Activated B cell treated with CpG ODN at 0.5 μM for 24 hours (primary cell): ENCODE results near the gene LAMTOR5. TPM values are rescaled to one million over a fixed set of nuclear protein-coding genes. Genes with fewer than 3 reads are reported as not detected.
"Not testable (repeated sequence)": the region's sequence is repeated elsewhere in the genome, so short reads cannot be mapped to it uniquely, and the experiment has no call there.

Source experiments
- ATAC-seq: fragments of 200-7000 bp; cut with Tn5 transposase; one replicate; pipeline ENCODE4 v1.10.0; 2021; ENCODE audit warnings: low read depth, mild to moderate bottlenecking, moderate library complexity
- CTCF ChIA-PET: fragments of 350-600 bp; sonication (Branson Sonifier 250); formaldehyde crosslinking; loops from one replicate; lab custom pipeline; 2021; ENCODE audit warnings: antibody characterized with exemption; lab: Charles Lee
- POLR2A ChIA-PET: fragments of 350-600 bp; sonication (Branson Sonifier 250); formaldehyde crosslinking; loops from one replicate; lab custom pipeline; 2021; ENCODE audit warnings: antibody characterized with exemption; lab: Charles Lee
- DNase-seq: peaks from one replicate; pipeline ENCODE4 v3.0.0; 2022
- H3K27ac Mint-ChIP-seq: one replicate; pipeline ENCODE4 v1.8.0; 2020; ENCODE audit warnings: mixed read lengths
- H3K27me3 Mint-ChIP-seq: one replicate; pipeline ENCODE4 v1.8.0; 2021; ENCODE audit warnings: mixed read lengths
- H3K36me3 Mint-ChIP-seq: one replicate; pipeline ENCODE4 v1.8.0; 2021; ENCODE audit warnings: low read depth, mixed read lengths
- H3K4me1 Mint-ChIP-seq: one replicate; pipeline ENCODE4 v1.8.0; 2021; ENCODE audit warnings: mixed read lengths
- H3K4me3 Mint-ChIP-seq: one replicate; pipeline ENCODE4 v1.8.0; 2020; ENCODE audit warnings: mild to moderate bottlenecking, mixed read lengths
- H3K9me3 Mint-ChIP-seq: one replicate; pipeline ENCODE4 v1.8.0; 2020; ENCODE audit warnings: mixed read lengths
- CTCF ChIP-seq: fragments of 200-600 bp; IDR thresholded peaks from one replicate; pipeline ENCODE4 v1.8.0; 2022; ENCODE audit warnings: antibody characterized with exemption, mild to moderate bottlenecking
- intact Hi-C: fragments of 100-400 bp; cut with micrococcal nuclease; formaldehyde crosslinking; loops from one replicate; pipeline ENCODE4 v1.15.1; 2024
- total RNA-seq: library from RNA; stranded (reverse); gene quantifications from 2 replicates; pipeline ENCODE4 v1.2.3, GENCODE V29; 2022

The LAMTOR5 gene
- total RNA-seq, 1 donor from 2014 or later, result 160 TPM

GRCh38 chr1:110411173-110411735 is 3.8 kb upstream of the LAMTOR5 start:
- CTCF ChIA-PET, result interaction anchor here (0.6 to 4.5 kb wide), 12 partner anchors 22 to 209 kb away, joined by 3 to 79 read pairs (median 14); partner anchors contain the start of gene RBM15
- intact Hi-C loops, result no loop called here

GRCh38 chr1:110409316-110409715 is 1.8 kb upstream of the LAMTOR5 start:
- no peak for TF ChIP-seq CTCF
- Mint-ChIP-seq H3K4me1 (peaks cover 35% of the 10 kb centered on the region), H3K4me3 (peak overlapping the region; percentile 19), H3K9me3 (no peaks in the 10 kb centered on the region), H3K27ac (no peak overlapping the region), H3K36me3 (peaks cover 15% of the 10 kb centered on the region), H3K27me3 (no peaks in the 10 kb centered on the region)
- intact Hi-C loops, result loop anchor here (5.0 kb wide), 1 partner anchor 37 kb away; no protein-coding TSS in a partner anchor
- ChIA-PET CTCF (interaction anchor here (0.7 to 3.0 kb wide), 8 partner anchors 24 to 212 kb away, joined by 3 to 46 read pairs (median 8); partner anchors contain the start of gene RBM15), POLR2A (interaction anchor here (0.6 to 8.7 kb wide), 3 partner anchors 24 to 71 kb away, joined by 3 to 149 read pairs (median 47); partner anchors contain the start of gene RBM15)
- no peak for DNase-seq
- no peak for ATAC-seq

More at GRCh38 chr1:110411173-110411735, 3.8 kb upstream of the LAMTOR5 start:
- H3K4me3 Mint-ChIP-seq, result no peak overlapping the region
- H3K9me3 Mint-ChIP-seq, result no peaks in the 10 kb centered on the region
- TF ChIP-seq CTCF, result no peak
- POLR2A ChIA-PET, result interaction anchor here (0.5 to 8.7 kb wide), 5 partner anchors 12 to 1298 kb away, joined by 3 to 149 read pairs (median 5); partner anchors contain the start of gene RBM15
- peaks cover 10% of the 10 kb centered on the region for H3K36me3 Mint-ChIP-seq
- no peak overlapping the region for H3K27ac Mint-ChIP-seq
- ATAC-seq (no peak), DNase-seq (no peak)
- peaks cover 31% of the 10 kb centered on the region for H3K4me1 Mint-ChIP-seq
- H3K27me3 Mint-ChIP-seq, result no peaks in the 10 kb centered on the region

- intact Hi-C loops, result loop anchor here (5.0 kb wide), 1 partner anchor 36 kb away; no protein-coding TSS in a partner anchor
- Mint-ChIP-seq H3K27ac (peak overlapping the region; percentile 96), H3K36me3 (peaks cover 23% of the 10 kb centered on the region), H3K4me3 (peak overlapping the region; percentile 97), H3K4me1 (peaks cover 35% of the 10 kb centered on the region), H3K27me3 (no peaks in the 10 kb centered on the region), H3K9me3 (no peaks in the 10 kb centered on the region)
- TF ChIP-seq CTCF, result no peak
- CTCF ChIA-PET, result interaction anchor here (0.6 to 3.0 kb wide), 10 partner anchors 24 to 212 kb away, joined by 3 to 46 read pairs (median 7); partner anchors contain the start of gene RBM15
- ATAC-seq (no peak), DNase-seq (no peak)
- POLR2A ChIA-PET, result interaction anchor here (0.7 to 8.7 kb wide), 5 partner anchors 23 to 198 kb away, joined by 3 to 149 read pairs (median 9); partner anchors contain the start of genes KCNC4 and RBM15
Observed at GRCh38 chr1:110408488-110408887, 994 bp upstream of the LAMTOR5 start.

- not testable (repeated sequence) for H3K27me3 Mint-ChIP-seq, H3K9me3 Mint-ChIP-seq, ATAC-seq, DNase-seq
- Mint-ChIP-seq H3K27ac (peak overlapping the region; percentile 96), H3K36me3 (peaks cover 42% of the 10 kb centered on the region), H3K4me1 (peaks cover 22% of the 10 kb centered on the region), H3K4me3 (peak overlapping the region; percentile 97)
- intact Hi-C loops, result loop anchor here (2.0 to 5.0 kb wide), 2 partner anchors 34 to 372 kb away; partner anchors contain the start of gene STRIP1
- ChIA-PET CTCF (interaction anchor here (0.8 to 1.1 kb wide), 2 partner anchors 54 to 68 kb away, joined by 3 read pairs; no protein-coding TSS in a partner anchor), POLR2A (interaction anchor here (1.6 to 8.7 kb wide), 5 partner anchors 14 to 196 kb away, joined by 4 to 149 read pairs (median 9); partner anchors contain the start of genes KCNC4 and RBM15)
Observed at GRCh38 chr1:110406407-110406806, 1.1 kb downstream of the LAMTOR5 start.

- POLR2A ChIA-PET, result interaction anchor here (2.3 to 8.7 kb wide), 4 partner anchors 19 to 66 kb away, joined by 5 to 149 read pairs (median 10); partner anchors contain the start of gene RBM15
Observed at GRCh38 chr1:110404401-110404800, 3.1 kb downstream of the LAMTOR5 start.

More at GRCh38 chr1:110404401-110404800, 3.1 kb downstream of the LAMTOR5 start:
- Mint-ChIP-seq H3K4me1 (peaks cover 22% of the 10 kb centered on the region), H3K4me3 (no peak overlapping the region), H3K27ac (no peak overlapping the region), H3K27me3 (no peaks in the 10 kb centered on the region), H3K36me3 (peaks cover 57% of the 10 kb centered on the region), H3K9me3 (no peaks in the 10 kb centered on the region)
- CTCF ChIA-PET, result interaction anchor here (1.8 kb wide), 1 partner anchor 56 kb away, joined by 5 read pairs; no protein-coding TSS in a partner anchor
- no peak for TF ChIP-seq CTCF
- no peak for ATAC-seq
- intact Hi-C loops, result no loop called here
- DNase-seq, result no peak
